H1 (cell line): Measurements from ENCODE around the gene ANO9. TPM values are rescaled to one million over a fixed set of nuclear protein-coding genes. Genes with fewer than 3 reads are reported as not detected.

Source experiments
- CTCF ChIA-PET: fragments of 300-600 bp; sonication (Branson Sonifier 250); formaldehyde crosslinking; loops from one replicate; lab custom pipeline; 2021; ENCODE audit not compliant: partially characterized antibody; lab: Charles Lee
- POLR2A ChIA-PET: fragments of 300-600 bp; sonication (Branson Sonifier 250); formaldehyde crosslinking; loops from one replicate; lab custom pipeline; 2021; ENCODE audit warnings: inconsistent platforms; ENCODE audit not compliant: partially characterized antibody; lab: Charles Lee
- DNase-seq, 2 experiments: peaks; one replicate each; pipeline versions ENCODE4 v3.0.0 to v3.0.0-alpha.2; 2010 to 2022; ENCODE audit warnings: low spot score in 2 of 2, low read depth in 1 of 2, mixed read lengths in 1 of 2
- FAIRE-seq: peaks from 2 replicates; lab custom pipeline; 2011; peaks lifted over from hg19 to GRCh38; lab: Jason Lieb, UNC
- H2AFZ ChIP-seq: 2 replicates; pipeline ENCODE4 v1.8.1; 2012; ENCODE audit warnings: low read length, inconsistent platforms
- H2AK5ac ChIP-seq: 2 replicates; pipeline ENCODE4 v1.6.1; 2013; ENCODE audit warnings: low read depth, low read length
- H2BK120ac ChIP-seq: replicated peaks from 2 replicates; pipeline ENCODE3; 2013; ENCODE audit warnings: low read depth, low read length, inconsistent platforms
- H2BK12ac ChIP-seq: 2 replicates; pipeline ENCODE4 v1.6.1; 2013; ENCODE audit warnings: low read depth, low read length
- H2BK15ac ChIP-seq: 2 replicates; pipeline ENCODE4 v1.6.1; 2013; ENCODE audit warnings: low read length
- H2BK20ac ChIP-seq: 2 replicates; pipeline ENCODE4 v1.6.1; 2013; ENCODE audit warnings: low read length
- H2BK5ac ChIP-seq: 2 replicates; pipeline ENCODE4 v1.6.1; 2013; ENCODE audit warnings: low read depth, low read length
- H3K14ac ChIP-seq: 2 replicates; pipeline ENCODE4 v1.6.1; 2013; ENCODE audit warnings: inconsistent platforms; ENCODE audit not compliant: insufficient read length
- H3K18ac ChIP-seq: 2 replicates; pipeline ENCODE4 v1.6.1; 2013; ENCODE audit warnings: low read length; ENCODE audit errors: extremely low read depth
- H3K23ac ChIP-seq: 2 replicates; pipeline ENCODE4 v1.6.1; 2013; ENCODE audit warnings: inconsistent platforms; ENCODE audit not compliant: insufficient read length
- H3K23me2 ChIP-seq: 2 replicates; pipeline ENCODE4 v1.6.1; 2013; ENCODE audit warnings: low read depth, low read length
- H3K27ac ChIP-seq: 2 replicates; pipeline ENCODE4 v1.6.1; 2011; ENCODE audit warnings: low read depth, low read length, inconsistent platforms
- H3K27me3 ChIP-seq, 4 experiments: replicated peaks in 1 of 4; 1 replicate in 1 of 4; 2 replicates in 3 of 4; pipeline versions ENCODE4 v1.6.1 to v1.8.1; 2011 to 2013; ENCODE audit warnings: low read length in 3 of 4, mild to moderate bottlenecking in 3 of 4, inconsistent platforms in 2 of 4, mixed read lengths in 2 of 4, moderate library complexity in 1 of 4; ENCODE audit not compliant: control insufficient read depth in 3 of 4, insufficient read depth in 3 of 4; ENCODE audit errors: extremely low read depth in 1 of 4
- H3K36me3 ChIP-seq, 4 experiments: 2 replicates each; pipeline versions ENCODE4 v1.6.1 to v1.8.1; 2011 to 2013; ENCODE audit warnings: mild to moderate bottlenecking in 4 of 4, low read length in 3 of 4, moderate library complexity in 2 of 4, control low read depth in 1 of 4, inconsistent platforms in 1 of 4; ENCODE audit not compliant: insufficient read depth in 4 of 4, control insufficient read depth in 2 of 4
- H3K4ac ChIP-seq: replicated peaks from 2 replicates; pipeline ENCODE3; 2013; ENCODE audit warnings: low read length, low read depth, mixed read lengths, inconsistent platforms; ENCODE audit not compliant: insufficient read length
- H3K4me1 ChIP-seq, 4 experiments: replicated peaks in 1 of 4; 1 replicate in 1 of 4; 2 replicates in 3 of 4; pipeline versions ENCODE4 v1.6.1 to v1.8.1; 2011 to 2013; ENCODE audit warnings: low read length in 3 of 4, inconsistent platforms in 2 of 4, mixed read lengths in 1 of 4; ENCODE audit not compliant: insufficient read depth in 4 of 4, control insufficient read depth in 3 of 4
- H3K4me2 ChIP-seq, 2 experiments: 2 replicates each; pipeline versions ENCODE4 v1.6.1 to v1.8.1; 2011 to 2013; ENCODE audit warnings: low read depth in 2 of 2, low read length in 2 of 2, control low read depth in 1 of 2, inconsistent platforms in 1 of 2, mild to moderate bottlenecking in 1 of 2; ENCODE audit not compliant: insufficient read depth in 1 of 2
- H3K4me3 ChIP-seq, 4 experiments: fragments of 200-600, 300-600 bp in 1 of 4; sonication (generic), shearing (Covaris generic), sonication (Bioruptor Twin) in 1 of 4; 2 replicates each; pipeline versions ENCODE4 v1.5.1 to v1.8.1; 2011 to 2016; ENCODE audit warnings: low read length in 4 of 4, low read depth in 3 of 4, control low read depth in 2 of 4, inconsistent platforms in 2 of 4, mild to moderate bottlenecking in 2 of 4, mixed read lengths in 1 of 4, moderate library complexity in 1 of 4; ENCODE audit not compliant: insufficient read depth in 2 of 4; ENCODE audit errors: extremely low read depth in 1 of 4
- H3K56ac ChIP-seq: replicated peaks from 2 replicates; pipeline ENCODE3; 2013; ENCODE audit warnings: low read depth, mild to moderate bottlenecking, mixed read lengths, low read length, inconsistent platforms; ENCODE audit not compliant: insufficient read length
- H3K79me1 ChIP-seq: 2 replicates; pipeline ENCODE4 v1.6.1; 2013; ENCODE audit warnings: low read depth, low read length, control low read depth
- H3K79me2 ChIP-seq, 2 experiments: 2 replicates each; pipeline versions ENCODE4 v1.6.1 to v1.8.1; 2012 to 2013; ENCODE audit warnings: low read length in 2 of 2, mild to moderate bottlenecking in 2 of 2, inconsistent platforms in 1 of 2; ENCODE audit not compliant: insufficient read depth in 2 of 2, control insufficient read depth in 1 of 2
- H3K9ac ChIP-seq, 4 experiments: replicated peaks in 1 of 4; 1 replicate in 1 of 4; 2 replicates in 3 of 4; pipeline versions ENCODE4 v1.6.1 to v1.8.1; 2011 to 2013; ENCODE audit warnings: low read depth in 3 of 4, low read length in 3 of 4, control low read depth in 2 of 4, mild to moderate bottlenecking in 2 of 4, moderate library complexity in 2 of 4, inconsistent platforms in 1 of 4; ENCODE audit errors: extremely low read depth in 1 of 4
- H3K9me3 ChIP-seq, 2 experiments: 2 replicates each; pipeline versions ENCODE4 v1.6.1 to v1.8.1; 2012 to 2013; ENCODE audit warnings: mild to moderate bottlenecking in 2 of 2, moderate library complexity in 2 of 2, control low read depth in 1 of 2, inconsistent platforms in 1 of 2, low read depth in 1 of 2, low read length in 1 of 2, mixed read lengths in 1 of 2; ENCODE audit not compliant: insufficient read depth in 2 of 2
- H4K20me1 ChIP-seq, 2 experiments: replicated peaks in 1 of 2; 2 replicates each; pipeline versions ENCODE3 to v1.8.1; 2011 to 2013; ENCODE audit warnings: inconsistent platforms in 2 of 2, low read length in 2 of 2, mild to moderate bottlenecking in 1 of 2; ENCODE audit not compliant: insufficient read depth in 2 of 2, control insufficient read depth in 1 of 2
- H4K5ac ChIP-seq: 2 replicates; pipeline ENCODE4 v1.6.1; 2013; ENCODE audit warnings: low read length, low read depth, mixed read lengths, inconsistent platforms; ENCODE audit not compliant: insufficient read length
- H4K8ac ChIP-seq: 2 replicates; pipeline ENCODE4 v1.8.0; 2013; ENCODE audit warnings: mild to moderate bottlenecking, moderate library complexity, low read length, inconsistent platforms; ENCODE audit not compliant: insufficient read depth; ENCODE audit errors: extremely low read depth
- H4K91ac ChIP-seq: replicated peaks from 2 replicates; pipeline ENCODE3; 2013; ENCODE audit warnings: low read length, mixed read lengths, inconsistent platforms; ENCODE audit not compliant: insufficient read length
- BRCA1 ChIP-seq: IDR thresholded peaks from 2 replicates; pipeline ENCODE4 v1.6.1; 2012; ENCODE audit warnings: low read depth, low read length, improper control_type of control experiment
- EP300 ChIP-seq, 2 experiments: IDR thresholded peaks; 1 replicate in 1 of 2; 2 replicates in 1 of 2; pipeline ENCODE4 v1.6.1; 2011 to 2012; ENCODE audit warnings: low read depth in 2 of 2, low read length in 2 of 2, mild to moderate bottlenecking in 2 of 2, borderline replicate concordance in 1 of 2, inconsistent platforms in 1 of 2, moderate library complexity in 1 of 2
- MAFK ChIP-seq: IDR thresholded peaks from 2 replicates; pipeline ENCODE4 v1.6.1; 2012; ENCODE audit warnings: low read depth, mild to moderate bottlenecking, improper control_type of control experiment, low read length
- RAD21 ChIP-seq, 2 experiments: IDR thresholded peaks in 1 of 2; conservative IDR thresholded peaks in 1 of 2; 2 replicates each; pipeline ENCODE4 v1.6.1; 2011; ENCODE audit warnings: low read depth in 2 of 2, low read length in 2 of 2, improper control_type of control experiment in 1 of 2, inconsistent platforms in 1 of 2, mild to moderate bottlenecking in 1 of 2, moderate library complexity in 1 of 2
- RNF2 ChIP-seq: fragments of 200-900, 300-1000 bp; sonication (generic); IDR thresholded peaks from 2 replicates; pipeline ENCODE4 v1.7.1; 2016; ENCODE audit warnings: borderline replicate concordance, low read depth, mild to moderate bottlenecking, antibody characterized with exemption, low read length; ENCODE audit not compliant: poor library complexity, severe bottlenecking; ENCODE audit errors: missing control alignments
- SP4 ChIP-seq: IDR thresholded peaks from 2 replicates; pipeline ENCODE4 v1.6.1; 2012; ENCODE audit warnings: low read length, inconsistent platforms
- TAF1 ChIP-seq: IDR thresholded peaks from 2 replicates; pipeline ENCODE4 v1.6.1; 2011; ENCODE audit warnings: mild to moderate bottlenecking, low read depth, low read length
- TEAD4 ChIP-seq: IDR thresholded peaks from 2 replicates; pipeline ENCODE4 v1.6.1; 2012; ENCODE audit warnings: low read depth, low read length, inconsistent platforms, mixed read lengths
- whole genome bisulfite sequencing, 2 experiments: shearing (Covaris generic) in 1 of 2; methylation state at CpG; one replicate each; pipeline versions ENCODE4 v1.1.6 to v1.1.7; 2013 to 2015; ENCODE audit warnings: low lambda C conversion rate in 2 of 2, mixed read lengths in 2 of 2, inconsistent platforms in 1 of 2, low coverage in 1 of 2, missing lambda C conversion rate in 1 of 2; ENCODE audit not compliant: insufficient replicate concordance in 2 of 2, insufficient coverage in 1 of 2, insufficient read length in 1 of 2; ENCODE audit errors: extremely low coverage in 1 of 2, missing lambda C conversion rate in 1 of 2; 5-methylcytosine and 5-hydroxymethylcytosine counted together
- polyA plus RNA-seq, 7 experiments: library from polyadenylated mRNA; depleted of rRNA in 3 of 7; stranded (reverse) in 5 of 7; unstranded in 2 of 7; fragments of >200 nt in 5 of 7; fragments of 200-250 nt in 2 of 7; gene quantifications; 1 replicate in 5 of 7; 2 replicates in 1 of 7; 4 replicates in 1 of 7; pipeline versions ENCODE4 v1.2.1 to v1.2.3, GENCODE V29; 2011 to 2013; ENCODE audit warnings: missing spikeins in 2 of 7, mixed read lengths in 2 of 7
- total RNA-seq: library from RNA; stranded (reverse); fragmentation: NEBNext Ultra II Directional; extraction: Animal tissue kit (Norgen Biotek cat#: 25700); gene quantifications from 2 replicates; pipeline ENCODE4 v1.2.1, GENCODE V29; 2021

ANO9 gene
- total and polyA plus RNA-seq, 2 of the 8 experiments (the other 6 are each of a cell fraction or from before 2014, with no cell fraction given): 20.0 to 20.7 TPM

DNA sequence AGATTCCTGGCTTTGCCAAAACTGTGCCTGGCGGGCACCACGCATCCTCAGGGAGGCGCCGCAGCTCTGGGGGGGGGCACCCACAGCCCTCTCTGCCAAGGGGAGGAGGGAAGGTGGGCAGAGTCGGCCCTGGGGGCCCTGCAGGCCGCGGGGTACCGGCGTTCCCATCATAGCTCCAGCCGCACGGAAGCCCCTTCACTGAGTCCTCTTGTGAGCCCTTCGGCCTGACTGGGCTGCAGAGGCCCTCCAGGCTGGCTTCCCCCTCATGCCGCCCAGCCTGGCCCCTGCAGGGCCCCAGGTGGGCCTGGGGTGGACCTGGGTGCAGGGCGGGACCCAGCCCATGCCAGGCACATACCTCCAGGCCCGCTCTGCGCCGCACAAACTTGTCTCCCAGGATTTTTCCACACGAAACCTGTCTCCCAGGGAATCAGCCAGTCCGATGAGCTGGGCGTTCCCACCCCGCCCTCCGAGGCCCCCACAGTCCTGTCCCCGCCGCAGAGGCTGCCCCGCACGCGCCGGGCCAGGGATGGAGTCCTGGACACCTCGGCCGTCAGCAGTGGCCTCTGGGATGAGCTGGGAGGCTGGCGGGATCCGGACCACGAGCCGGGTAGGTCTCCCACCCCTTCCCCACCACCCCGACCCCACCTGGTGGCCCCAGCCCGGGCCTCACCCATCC is 49.6 kb downstream of the ANO9 start:
- Histone ChIP-seq H3K27me3 (no peaks in the 10 kb centered on the region), H2BK20ac (no peak overlapping the region), H2BK5ac (no peak overlapping the region), H3K4me3 (no peak overlapping the region), H3K27ac (no peak overlapping the region), H3K4ac (no peak overlapping the region), H3K36me3 (peaks cover 0 to 6% (median 0%) of the 10 kb centered on the region in 4 experiments; a peak in 1 of 8 replicates), H3K56ac (no peak overlapping the region), H2BK15ac (no peak overlapping the region), H3K4me1 (peaks cover 6 to 15% (median 6%) of the 10 kb centered on the region in 4 experiments; a peak in 6 of 7 replicates), H2AK5ac (no peak overlapping the region), H3K79me1 (peaks cover 2% of the 10 kb centered on the region; the same call in 1 of the 2 replicates), H2BK120ac (no peak overlapping the region), H3K9me3 (peaks cover 0 to 2% of the 10 kb centered on the region in 2 experiments; a peak in 1 of 4 replicates), H2AFZ (no peak overlapping the region), H4K20me1 (peaks cover 2 to 10% of the 10 kb centered on the region in 2 experiments), H3K14ac (no peak overlapping the region), H2BK12ac (no peak overlapping the region), H3K18ac (no peak overlapping the region), H4K91ac (no peak overlapping the region), H3K9ac (no peak overlapping the region), H4K5ac (no peak overlapping the region), H3K23ac (no peak overlapping the region), H3K79me2 (no peaks in the 10 kb centered on the region), H4K8ac (no peak overlapping the region; the same call in 1 of the 2 replicates), H3K4me2 (no peak overlapping the region), H3K23me2 (peaks cover 10% of the 10 kb centered on the region; the same call in 1 of the 2 replicates)
- TF ChIP-seq BRCA1 (no peak), RAD21 (IDR thresholded peaks at IDR 0.05 in 1 of 2, conservative IDR thresholded peaks at IDR 0.05 in 1 of 2; ENCODE audit: low read depth in 2 of 2, low read length in 2 of 2) (no peak), TEAD4 (no peak), TAF1 (no peak), RNF2 (no peak), EP300 (IDR thresholded peaks at IDR 0.05; ENCODE audit: borderline replicate concordance in 1 of 2, low read depth in 2 of 2, low read length in 2 of 2) (no peak), MAFK (no peak), SP4 (no peak)
- no peak for FAIRE-seq
- no peak for DNase-seq
- ChIA-PET CTCF (interaction anchor here (0.6 to 1.6 kb wide), 9 partner anchors 20 to 911 kb away, joined by 3 to 5 read pairs (median 4); no protein-coding TSS in a partner anchor), POLR2A (interaction anchor here (0.6 to 4.2 kb wide), 9 partner anchors 9 to 428 kb away, joined by 3 to 20 read pairs (median 3); no protein-coding TSS in a partner anchor)
- WGBS, 2 experiments: 93% methylated on average over 15 of the region's 36 CpGs; no CpG with 5 or more reads in 1 of the 2 experiments
